MCF 10A (cell line): Measurements from ENCODE around the gene EIF6. TPM values are rescaled to one million over a fixed set of nuclear protein-coding genes. Genes with fewer than 3 reads are reported as not detected.
A peak's percentile ranks its signal among the peaks of the same experiment; 100 is the strongest.

ENCODE experiments used
- BruUV-seq: library from RNA; stranded (reverse); fragments of 400-500 nt; replicated peaks from 2 replicates; lab custom pipeline; 2021; lab: Mats Ljungman, UMichigan
- CTCF ChIA-PET: fragments of 300-600 bp; sonication (Branson Sonifier 250); formaldehyde crosslinking; extraction: SDS; loops from one replicate; lab custom pipeline; 2021; ENCODE audit warnings: antibody characterized with exemption, inconsistent platforms; lab: Yijun Ruan, JAX
- POLR2A ChIA-PET: fragments of 300-600, 350-650 bp; sonication (Branson Sonifier 250); formaldehyde crosslinking; extraction: SDS; loops from one replicate; lab custom pipeline; 2020; ENCODE audit warnings: antibody characterized with exemption, inconsistent platforms; lab: Yijun Ruan, JAX
- DNase-seq: peaks from one replicate; pipeline ENCODE4 v3.0.0-alpha.2; 2018; ENCODE audit not compliant: unreplicated experiment
- H3K27ac Mint-ChIP-seq: one replicate; pipeline ENCODE4 v1.8.0; 2022; ENCODE audit warnings: mild to moderate bottlenecking, low read depth, mixed read lengths; ENCODE audit not compliant: unreplicated experiment
- H3K27me3 Mint-ChIP-seq: one replicate; pipeline ENCODE4 v1.8.0; 2022; ENCODE audit warnings: mixed read lengths; ENCODE audit not compliant: insufficient read depth, unreplicated experiment
- H3K36me3 Mint-ChIP-seq: one replicate; pipeline ENCODE4 v1.8.0; 2022; ENCODE audit warnings: mild to moderate bottlenecking, moderate library complexity, mixed read lengths; ENCODE audit not compliant: insufficient read depth, unreplicated experiment
- H3K4me1 Mint-ChIP-seq: one replicate; pipeline ENCODE4 v1.8.0; 2022; ENCODE audit warnings: mixed read lengths; ENCODE audit not compliant: insufficient read depth, unreplicated experiment
- H3K4me3 Mint-ChIP-seq: one replicate; pipeline ENCODE4 v1.8.0; 2022; ENCODE audit warnings: mild to moderate bottlenecking, moderate library complexity, mixed read lengths; ENCODE audit not compliant: unreplicated experiment
- H3K9me3 Mint-ChIP-seq: one replicate; pipeline ENCODE4 v1.8.0; 2022; ENCODE audit warnings: mixed read lengths; ENCODE audit not compliant: unreplicated experiment
- intact Hi-C: fragments of 100-400 bp; cut with micrococcal nuclease; formaldehyde crosslinking; loops from 2 replicates; pipeline ENCODE4 v1.14.1; 2022
- total RNA-seq: library from RNA; stranded (reverse); gene quantifications from 2 replicates; pipeline ENCODE4 v1.2.3, GENCODE V29; 2022
- TF ChIP-seq, protein P1 (sequence below): fragments of 200-600 bp; IDR thresholded peaks from one replicate; pipeline ENCODE4 v1.8.0; 2022; ENCODE audit warnings: antibody characterized with exemption, mild to moderate bottlenecking; ENCODE audit not compliant: unreplicated experiment

The EIF6 gene
- total RNA-seq, 1 experiment from 2014 or later: 322 TPM

DNA sequence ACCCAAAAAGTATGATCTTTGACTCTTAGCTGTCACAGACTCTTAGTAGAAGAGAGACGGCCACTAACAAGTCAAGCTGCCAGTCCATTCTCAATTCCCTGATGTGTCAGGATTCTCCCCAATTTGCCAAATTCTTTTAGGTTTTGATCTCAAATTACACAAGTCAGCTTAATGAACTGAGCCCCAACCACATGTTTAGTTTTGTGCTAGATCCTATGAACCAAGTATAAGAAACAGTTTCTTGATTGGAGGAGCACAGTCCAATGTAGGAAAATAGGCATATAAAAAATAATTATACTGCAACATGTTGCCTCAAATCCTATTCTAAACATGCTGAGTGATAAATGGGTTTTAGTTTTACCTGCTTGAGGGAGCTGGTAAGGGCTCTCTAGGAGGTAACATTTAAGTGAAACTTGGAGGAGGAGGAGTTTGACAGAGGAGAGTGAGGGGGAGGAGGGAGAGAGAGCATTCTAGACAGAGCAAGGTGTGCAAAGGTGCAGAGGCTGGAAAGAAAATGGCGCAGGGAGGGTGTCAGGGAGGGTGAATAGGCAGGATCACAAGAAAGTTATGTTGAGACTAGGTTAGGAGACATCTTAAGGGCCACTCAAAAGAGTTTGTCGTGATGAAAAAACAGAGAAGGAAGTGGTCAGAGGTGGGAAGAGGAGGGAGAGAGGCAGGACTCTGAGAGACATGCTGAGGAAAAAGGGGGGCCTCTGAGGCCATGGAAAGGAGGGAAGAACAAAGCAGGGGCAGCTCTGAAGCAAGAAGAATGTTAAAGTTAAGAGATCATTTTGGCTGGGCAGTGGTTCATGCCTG, 30.5 kb upstream of the EIF6 start:
- peak; percentile 31 for DNase-seq
- Mint-ChIP-seq H3K36me3 (peaks cover 7% of the 10 kb centered on the region), H3K27ac (peak overlapping the region; percentile 18), H3K4me3 (no peak overlapping the region), H3K4me1 (peaks cover 60% of the 10 kb centered on the region), H3K9me3 (no peaks in the 10 kb centered on the region), H3K27me3 (no peaks in the 10 kb centered on the region)
- intact Hi-C loops: no loop called here
- BruUV-seq: no TSS peak
- TF ChIP-seq, protein P1, sequence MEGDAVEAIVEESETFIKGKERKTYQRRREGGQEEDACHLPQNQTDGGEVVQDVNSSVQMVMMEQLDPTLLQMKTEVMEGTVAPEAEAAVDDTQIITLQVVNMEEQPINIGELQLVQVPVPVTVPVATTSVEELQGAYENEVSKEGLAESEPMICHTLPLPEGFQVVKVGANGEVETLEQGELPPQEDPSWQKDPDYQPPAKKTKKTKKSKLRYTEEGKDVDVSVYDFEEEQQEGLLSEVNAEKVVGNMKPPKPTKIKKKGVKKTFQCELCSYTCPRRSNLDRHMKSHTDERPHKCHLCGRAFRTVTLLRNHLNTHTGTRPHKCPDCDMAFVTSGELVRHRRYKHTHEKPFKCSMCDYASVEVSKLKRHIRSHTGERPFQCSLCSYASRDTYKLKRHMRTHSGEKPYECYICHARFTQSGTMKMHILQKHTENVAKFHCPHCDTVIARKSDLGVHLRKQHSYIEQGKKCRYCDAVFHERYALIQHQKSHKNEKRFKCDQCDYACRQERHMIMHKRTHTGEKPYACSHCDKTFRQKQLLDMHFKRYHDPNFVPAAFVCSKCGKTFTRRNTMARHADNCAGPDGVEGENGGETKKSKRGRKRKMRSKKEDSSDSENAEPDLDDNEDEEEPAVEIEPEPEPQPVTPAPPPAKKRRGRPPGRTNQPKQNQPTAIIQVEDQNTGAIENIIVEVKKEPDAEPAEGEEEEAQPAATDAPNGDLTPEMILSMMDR: no peak
- POLR2A ChIA-PET: interaction anchor here (0.6 to 12.9 kb wide), 8 partner anchors 8 to 139 kb away, joined by 3 to 468 read pairs (median 3); no protein-coding TSS in a partner anchor
- CTCF ChIA-PET: interaction anchor here (0.5 to 0.7 kb wide), 3 partner anchors 17 to 109 kb away, joined by 3 to 9 read pairs (median 3); no protein-coding TSS in a partner anchor

DNA sequence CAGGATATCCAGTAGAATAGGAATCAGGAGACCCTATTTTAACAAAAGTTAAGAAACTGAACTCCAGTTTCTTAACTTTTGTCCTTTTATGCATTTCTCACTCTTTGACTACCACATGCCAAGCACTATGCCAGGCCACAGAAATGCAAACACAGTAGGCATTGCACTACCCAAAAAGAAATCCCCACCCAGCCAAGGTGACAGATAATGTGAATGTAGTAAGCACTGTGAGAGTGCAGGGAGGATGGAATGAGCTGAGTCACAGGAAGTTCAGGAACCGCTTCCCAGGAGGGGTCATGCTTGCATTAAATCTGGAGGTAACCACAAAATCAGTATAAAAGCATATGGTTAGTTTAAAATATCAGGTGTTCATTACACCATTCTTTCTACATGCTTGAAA, 27.7 kb upstream of the EIF6 start:
- H3K27me3 Mint-ChIP-seq: no peaks in the 10 kb centered on the region
- no peaks in the 10 kb centered on the region for H3K9me3 Mint-ChIP-seq
- peaks cover 55% of the 10 kb centered on the region for H3K4me1 Mint-ChIP-seq
- no TSS peak for BruUV-seq
- intact Hi-C loops: no loop called here
- H3K27ac Mint-ChIP-seq: peak overlapping the region; percentile 74
- peaks cover 13% of the 10 kb centered on the region for H3K36me3 Mint-ChIP-seq
- ChIA-PET POLR2A (interaction anchor here (0.6 to 12.9 kb wide), 15 partner anchors 5 to 220 kb away, joined by 3 to 468 read pairs (median 4); partner anchors contain the start of genes CEP250, EIF6, TRPC4AP and UQCC1), CTCF (interaction anchor here (0.6 to 16.2 kb wide), 5 partner anchors 8 to 206 kb away, joined by 3 to 374 read pairs (median 8); partner anchors contain the start of gene GDF5)
- TF ChIP-seq, protein P1: no peak
- peak overlapping the region; percentile 4 for H3K4me3 Mint-ChIP-seq
- peak; percentile 96 for DNase-seq

DNA sequence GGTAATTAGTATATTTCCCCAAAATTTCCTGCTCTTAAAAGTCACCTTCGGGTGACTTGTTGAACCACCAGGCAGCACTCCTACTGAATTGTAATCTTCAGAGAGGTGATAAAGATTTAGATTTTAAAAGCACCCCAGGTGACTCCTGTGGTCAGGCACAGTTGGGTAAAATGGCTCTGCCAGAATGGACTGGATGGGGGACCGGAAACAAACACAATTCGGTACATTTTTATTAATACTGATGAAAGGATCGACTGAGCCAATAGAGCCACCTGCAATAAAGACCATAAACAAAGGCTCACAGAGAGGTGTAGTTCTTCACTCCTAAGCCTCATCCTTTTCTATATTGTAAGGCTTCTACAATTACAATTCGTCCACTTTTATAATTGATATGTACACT, 27.2 kb upstream of the EIF6 start:
- TF ChIP-seq, protein P1: no peak
- POLR2A ChIA-PET: interaction anchor here (0.6 to 12.9 kb wide), 16 partner anchors 5 to 219 kb away, joined by 3 to 468 read pairs (median 4); partner anchors contain the start of genes CEP250, EIF6, TRPC4AP and UQCC1
- Mint-ChIP-seq H3K27me3 (no peaks in the 10 kb centered on the region), H3K9me3 (no peaks in the 10 kb centered on the region), H3K4me3 (peak overlapping the region; percentile 4), H3K27ac (peak overlapping the region; percentile 74), H3K36me3 (peaks cover 13% of the 10 kb centered on the region), H3K4me1 (peaks cover 60% of the 10 kb centered on the region)
- DNase-seq: no peak
- CTCF ChIA-PET: interaction anchor here (0.6 to 16.2 kb wide), 6 partner anchors 9 to 206 kb away, joined by 3 to 374 read pairs (median 6); partner anchors contain the start of gene GDF5
- intact Hi-C loops: no loop called here
- BruUV-seq: TSS peak; percentile 74

DNA sequence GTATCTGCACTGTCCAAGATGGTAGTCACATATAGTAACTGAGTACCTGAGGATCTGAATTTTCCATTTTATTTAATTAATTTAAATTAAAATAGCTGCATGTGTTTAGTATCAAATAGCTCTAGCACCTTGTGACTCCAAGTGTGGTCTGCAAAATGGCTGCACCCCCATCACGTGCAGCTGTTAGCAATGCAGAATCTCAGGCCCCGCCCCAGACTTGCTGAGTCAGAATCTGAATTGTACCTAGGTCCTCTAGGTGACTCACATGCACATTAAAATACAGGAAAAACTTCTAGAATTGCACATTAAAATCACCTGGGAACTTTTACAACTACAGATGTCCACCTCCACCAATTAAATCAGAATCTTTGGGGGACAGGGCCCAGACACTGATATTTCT, 26.8 kb upstream of the EIF6 start:
- DNase-seq: peak; percentile 87
- H3K4me3 Mint-ChIP-seq: no peak overlapping the region
- intact Hi-C loops: no loop called here
- TF ChIP-seq, protein P1: no peak
- no peaks in the 10 kb centered on the region for H3K27me3 Mint-ChIP-seq
- no TSS peak for BruUV-seq
- peaks cover 13% of the 10 kb centered on the region for H3K36me3 Mint-ChIP-seq
- H3K9me3 Mint-ChIP-seq: no peaks in the 10 kb centered on the region
- H3K27ac Mint-ChIP-seq: peak overlapping the region; percentile 74
- peaks cover 64% of the 10 kb centered on the region for H3K4me1 Mint-ChIP-seq
- ChIA-PET POLR2A (interaction anchor here (0.5 to 12.1 kb wide), 9 partner anchors 7 to 660 kb away, joined by 3 to 468 read pairs (median 10); partner anchors contain the start of genes CEP250, MMP24OS and UQCC1), CTCF (interaction anchor here (0.6 to 16.2 kb wide), 7 partner anchors 9 to 205 kb away, joined by 3 to 374 read pairs (median 5); partner anchors contain the start of gene GDF5)
